Upper lobe of right lung (tissue), 1 donor: ENCODE measurements around the gene HLA-DOB. TPM values are rescaled to one million over a fixed set of nuclear protein-coding genes. Genes with fewer than 3 reads are reported as not detected.

Experiments used
- ATAC-seq: fragments of 200-7000 bp; cut with Tn5 transposase; one replicate; pipeline ENCODE4 v1.9.1; 2020; ENCODE audit warnings: mild to moderate bottlenecking, moderate library complexity
- DNase-seq: peaks from one replicate; pipeline ENCODE4 v3.0.0-alpha.2; 2020
- H3K27ac ChIP-seq: fragments of 200-600 bp; one replicate; pipeline ENCODE4 v1.8.0; 2022
- H3K27me3 ChIP-seq: fragments of 200-600 bp; one replicate; pipeline ENCODE4 v1.8.0; 2022; ENCODE audit warnings: mild to moderate bottlenecking
- H3K36me3 ChIP-seq: fragments of 200-600 bp; one replicate; pipeline ENCODE4 v1.8.0; 2022
- H3K4me1 ChIP-seq: fragments of 200-600 bp; one replicate; pipeline ENCODE4 v1.8.0; 2022
- H3K4me3 ChIP-seq: fragments of 200-600 bp; one replicate; pipeline ENCODE4 v1.8.0; 2022; ENCODE audit warnings: mild to moderate bottlenecking
- H3K9me3 ChIP-seq: fragments of 200-600 bp; one replicate; pipeline ENCODE4 v1.8.0; 2022
- CTCF ChIP-seq: fragments of 200-600 bp; IDR thresholded peaks from one replicate; pipeline ENCODE4 v1.8.0; 2022; ENCODE audit warnings: antibody characterized with exemption
- intact Hi-C: fragments of 100-400 bp; cut with DNase I; formaldehyde crosslinking; loops from one replicate; pipeline ENCODE4 v1.11.0; 2022
- total RNA-seq: library from RNA; stranded (reverse); fragmentation: NEBNext Ultra II Directional; extraction: Animal tissue kit (Norgen Biotek cat#: 25700); gene quantifications from one replicate; pipeline ENCODE4 v1.2.1, GENCODE V29; 2021
- donor health status: DM: no; HTN: yes; CAD: no; lungs with severe emphysema.

HLA-DOB gene
- total RNA-seq, 1 donor from 2014 or later: 0.64 TPM

GRCh38 chr6:32837651-32838113 is 20.9 kb upstream of the HLA-DOB start:
- ATAC-seq: no peak
- no peaks in the 10 kb centered on the region for H3K9me3 ChIP-seq
- no peak for DNase-seq
- peaks cover 23% of the 10 kb centered on the region for H3K4me1 ChIP-seq
- peaks cover 61% of the 10 kb centered on the region for H3K36me3 ChIP-seq
- intact Hi-C loops: no loop called here
- H3K27me3 ChIP-seq: no peaks in the 10 kb centered on the region
- TF ChIP-seq CTCF: no peak
- H3K4me3 ChIP-seq: peak overlapping the region; percentile 65
- peak overlapping the region; percentile 83 for H3K27ac ChIP-seq

- H3K27me3 ChIP-seq: no peaks in the 10 kb centered on the region
- DNase-seq (no peak), ATAC-seq (no peak)
- H3K27ac ChIP-seq: no peak overlapping the region
- TF ChIP-seq CTCF: no peak
- H3K9me3 ChIP-seq: no peaks in the 10 kb centered on the region
- intact Hi-C loops: no loop called here
- H3K4me1 ChIP-seq: peaks cover 16% of the 10 kb centered on the region
- H3K4me3 ChIP-seq: no peak overlapping the region
- H3K36me3 ChIP-seq: peaks cover 60% of the 10 kb centered on the region
These were observed 20.1 kb upstream of the HLA-DOB start for GRCh38 chr6:32836873-32837272.

- Histone ChIP-seq H3K36me3 (peaks cover 60% of the 10 kb centered on the region), H3K27ac (no peak overlapping the region), H3K4me1 (peaks cover 16% of the 10 kb centered on the region), H3K9me3 (no peaks in the 10 kb centered on the region), H3K4me3 (no peak overlapping the region), H3K27me3 (no peaks in the 10 kb centered on the region)
- TF ChIP-seq CTCF: no peak
- intact Hi-C loops: no loop called here
- no peak for DNase-seq
- no peak for ATAC-seq
These were observed 18.5 kb upstream of the HLA-DOB start for GRCh38 chr6:32835167-32835893.

- peaks cover 72% of the 10 kb centered on the region for H3K36me3 ChIP-seq
- intact Hi-C loops: no loop called here
These were observed 16.9 kb upstream of the HLA-DOB start for GRCh38 chr6:32833664-32834063.

GRCh38 chr6:32832535-32832934 is 15.7 kb upstream of the HLA-DOB start:
- TF ChIP-seq CTCF: no peak
- H3K4me3 ChIP-seq: no peak overlapping the region
- peaks cover 11% of the 10 kb centered on the region for H3K4me1 ChIP-seq
- H3K27me3 ChIP-seq: no peaks in the 10 kb centered on the region
- H3K9me3 ChIP-seq: no peaks in the 10 kb centered on the region
- ATAC-seq (no peak), DNase-seq (no peak)
- H3K36me3 ChIP-seq: peaks cover 77% of the 10 kb centered on the region
- intact Hi-C loops: no loop called here
- H3K27ac ChIP-seq: no peak overlapping the region

More at GRCh38 chr6:32833664-32834063, 16.9 kb upstream of the HLA-DOB start:
- TF ChIP-seq CTCF: no peak
- no peaks in the 10 kb centered on the region for H3K27me3 ChIP-seq
- no peak for DNase-seq
- H3K4me1 ChIP-seq: peaks cover 16% of the 10 kb centered on the region
- no peak overlapping the region for H3K27ac ChIP-seq
- no peak overlapping the region for H3K4me3 ChIP-seq
- H3K9me3 ChIP-seq: no peaks in the 10 kb centered on the region
- no peak for ATAC-seq
